ENCODE results near the gene DHX34. TPM values are rescaled to one million over a fixed set of nuclear protein-coding genes. Genes with fewer than 3 reads are reported as not detected.

The DHX34 gene
- total and polyA plus RNA-seq, 7 donors = 3.0 to 12.7 (median 9.1) TPM

GRCh38 chr19:47378246-47378645 is 29.1 kb downstream of the DHX34 start:
- Histone ChIP-seq H3K27ac (no peak overlapping the region), H3K27me3 (no peaks in the 10 kb centered on the region), H3K9me3 (no peaks in the 10 kb centered on the region), H3K4me1 (peaks cover 0 to 15% (median 2%) of the 10 kb centered on the region in 4 donors), H3K36me3 (peaks cover 41 to 87% (median 62%) of the 10 kb centered on the region in 4 donors), H3K4me3 (no peak overlapping the region)
- no peak for TF ChIP-seq EP300 (IDR thresholded peaks at IDR 0.05)
- TF ChIP-seq POLR2AphosphoS5 (IDR thresholded peaks at IDR 0.05) = no peak
- no peak for TF ChIP-seq POLR2A (IDR thresholded peaks at IDR 0.05)
- TF ChIP-seq, protein P1, sequence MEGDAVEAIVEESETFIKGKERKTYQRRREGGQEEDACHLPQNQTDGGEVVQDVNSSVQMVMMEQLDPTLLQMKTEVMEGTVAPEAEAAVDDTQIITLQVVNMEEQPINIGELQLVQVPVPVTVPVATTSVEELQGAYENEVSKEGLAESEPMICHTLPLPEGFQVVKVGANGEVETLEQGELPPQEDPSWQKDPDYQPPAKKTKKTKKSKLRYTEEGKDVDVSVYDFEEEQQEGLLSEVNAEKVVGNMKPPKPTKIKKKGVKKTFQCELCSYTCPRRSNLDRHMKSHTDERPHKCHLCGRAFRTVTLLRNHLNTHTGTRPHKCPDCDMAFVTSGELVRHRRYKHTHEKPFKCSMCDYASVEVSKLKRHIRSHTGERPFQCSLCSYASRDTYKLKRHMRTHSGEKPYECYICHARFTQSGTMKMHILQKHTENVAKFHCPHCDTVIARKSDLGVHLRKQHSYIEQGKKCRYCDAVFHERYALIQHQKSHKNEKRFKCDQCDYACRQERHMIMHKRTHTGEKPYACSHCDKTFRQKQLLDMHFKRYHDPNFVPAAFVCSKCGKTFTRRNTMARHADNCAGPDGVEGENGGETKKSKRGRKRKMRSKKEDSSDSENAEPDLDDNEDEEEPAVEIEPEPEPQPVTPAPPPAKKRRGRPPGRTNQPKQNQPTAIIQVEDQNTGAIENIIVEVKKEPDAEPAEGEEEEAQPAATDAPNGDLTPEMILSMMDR (IDR thresholded peaks at IDR 0.05) = no peak
- WGBS, 2 donors = 93 to 95% methylated on average over 11 of the region's 11 CpGs
- intact Hi-C loops (cut with DNase I) = no loop called here
- DNase-seq = no peak

- H3K9me3 ChIP-seq = no peaks in the 10 kb centered on the region
- no peak for DNase-seq
- H3K36me3 ChIP-seq = peaks cover 33 to 74% (median 50%) of the 10 kb centered on the region in 4 donors
- intact Hi-C loops (cut with DNase I) = no loop called here
- H3K27me3 ChIP-seq = no peaks in the 10 kb centered on the region
- WGBS, 2 donors = 94 to 95% methylated on average over 23 of the region's 23 CpGs
- H3K27ac ChIP-seq = no peak overlapping the region
- H3K4me3 ChIP-seq = no peak overlapping the region
- peaks cover 0 to 15% (median 2%) of the 10 kb centered on the region in 4 donors for H3K4me1 ChIP-seq
- TF ChIP-seq POLR2A (IDR thresholded peaks at IDR 0.05) = no peak
- no peak for TF ChIP-seq EP300 (IDR thresholded peaks at IDR 0.05)
- TF ChIP-seq POLR2AphosphoS5 (IDR thresholded peaks at IDR 0.05) = no peak
- TF ChIP-seq, protein P1 (IDR thresholded peaks at IDR 0.05) = no peak
Observed at GRCh38 chr19:47379381-47379938, 30.3 kb downstream of the DHX34 start.

- intact Hi-C loops (cut with DNase I) = no loop called here
Observed at GRCh38 chr19:47380559-47380958, 31.4 kb downstream of the DHX34 start.

GRCh38 chr19:47381121-47381520 is 32.0 kb downstream of the DHX34 start:
- DNase-seq = no peak
- Histone ChIP-seq H3K4me3 (no peak overlapping the region), H3K27me3 (no peaks in the 10 kb centered on the region), H3K27ac (no peak overlapping the region), H3K4me1 (peaks cover 0 to 15% (median 2%) of the 10 kb centered on the region in 4 donors), H3K36me3 (peaks cover 20 to 58% (median 33%) of the 10 kb centered on the region in 4 donors), H3K9me3 (no peaks in the 10 kb centered on the region)
- 93 to 94% methylated on average over 14 of the region's 14 CpGs for WGBS, 2 donors
- TF ChIP-seq EP300 (IDR thresholded peaks at IDR 0.05) (no peak), POLR2AphosphoS5 (IDR thresholded peaks at IDR 0.05) (no peak), POLR2A (IDR thresholded peaks at IDR 0.05) (no peak)
- TF ChIP-seq, protein P1 (IDR thresholded peaks at IDR 0.05) = no peak
- intact Hi-C loops (cut with DNase I) = no loop called here

More at GRCh38 chr19:47380559-47380958, 31.4 kb downstream of the DHX34 start:
- Histone ChIP-seq H3K4me1 (peaks cover 0 to 15% (median 2%) of the 10 kb centered on the region in 4 donors), H3K36me3 (peaks cover 24 to 63% (median 39%) of the 10 kb centered on the region in 4 donors), H3K27ac (no peak overlapping the region), H3K27me3 (no peaks in the 10 kb centered on the region), H3K9me3 (no peaks in the 10 kb centered on the region), H3K4me3 (no peak overlapping the region)
- TF ChIP-seq, protein P1 (IDR thresholded peaks at IDR 0.05) = no peak
- no peak for TF ChIP-seq POLR2AphosphoS5 (IDR thresholded peaks at IDR 0.05)
- TF ChIP-seq EP300 (IDR thresholded peaks at IDR 0.05) = no peak
- TF ChIP-seq POLR2A (IDR thresholded peaks at IDR 0.05) = no peak
- no peak for DNase-seq
- 94% methylated on average over 6 of the region's 6 CpGs for WGBS, 2 donors

Measured in sigmoid colon (tissue), 7 donors.